ENCODE measurements around the gene ARHGAP35.

DNA sequence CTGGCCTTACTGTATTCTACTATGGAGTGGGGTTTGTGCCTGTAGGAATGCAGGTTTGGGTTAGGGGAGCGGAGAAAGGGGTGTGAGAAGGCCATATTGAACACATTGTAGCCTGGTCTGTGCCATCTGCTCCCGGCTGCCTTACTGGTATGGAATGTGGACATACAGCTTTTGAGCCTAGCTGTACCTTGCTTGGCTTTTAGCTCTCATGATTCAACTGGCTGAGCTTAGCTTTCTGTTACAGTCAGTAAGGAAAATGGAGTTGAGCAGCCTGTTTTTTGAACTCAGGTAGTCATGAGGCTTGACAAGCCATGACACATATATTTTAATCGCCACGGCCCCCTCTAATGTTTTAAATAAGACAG is 41.6 kb downstream of the ARHGAP35 start:
- no peak for TF ChIP-seq SUZ12 (IDR thresholded peaks at IDR 0.05)
- no peak for TF ChIP-seq SP1 (IDR thresholded peaks at IDR 0.05)
- no peak for TF ChIP-seq LEF1 (IDR thresholded peaks at IDR 0.05; ENCODE audit: borderline replicate concordance)
- no peak for TF ChIP-seq TARDBP (IDR thresholded peaks at IDR 0.05)
- no peak for TF ChIP-seq CTBP1 (IDR thresholded peaks at IDR 0.05; ENCODE audit: borderline replicate concordance)
- no peak for TF ChIP-seq BHLHE40 (IDR thresholded peaks at IDR 0.05; ENCODE audit: borderline replicate concordance)
- no peak for TF ChIP-seq FOXM1 (IDR thresholded peaks at IDR 0.05; ENCODE audit: borderline replicate concordance)
- TF ChIP-seq FOXK2 (IDR thresholded peaks at IDR 0.05) = no peak
- TF ChIP-seq ELF4 (IDR thresholded peaks at IDR 0.05) = no peak
- TF ChIP-seq ARNT (IDR thresholded peaks at IDR 0.05) = no peak
